ENCODE results near the gene ATP9B.

- TF ChIP-seq CTCF (IDR thresholded peaks at IDR 0.05 in 8 of 11, conservative IDR thresholded peaks at IDR 0.05 in 3 of 11) (no peak), POLR2A (IDR thresholded peaks at IDR 0.05) (no peak), POLR2AphosphoS5 (IDR thresholded peaks at IDR 0.05) (no peak)
Measured at GRCh38 chr18:79227621-79228020, 158.4 kb downstream of the ATP9B start.

Measured in spleen (tissue), 7 donors.